B cell (primary cell): Measurements from ENCODE around the gene TNFAIP1. TPM values are rescaled to one million over a fixed set of nuclear protein-coding genes. Genes with fewer than 3 reads are reported as not detected.
A peak's percentile ranks its signal among the peaks of the same experiment; 100 is the strongest.

ENCODE experiments used
- ATAC-seq: fragments of 200-7000 bp; cut with Tn5 transposase; one replicate; pipeline ENCODE4 v1.10.0; 2021; ENCODE audit warnings: low read depth, mild to moderate bottlenecking, moderate number of reproducible peaks, moderate library complexity
- CTCF ChIA-PET: fragments of 350-600 bp; sonication (Branson Sonifier 250); formaldehyde crosslinking; loops from one replicate; lab custom pipeline; 2021; ENCODE audit warnings: antibody characterized with exemption, inconsistent platforms; lab: Charles Lee
- POLR2A ChIA-PET: fragments of 350-600 bp; sonication (Branson Sonifier 250); formaldehyde crosslinking; loops from one replicate; lab custom pipeline; 2021; ENCODE audit warnings: antibody characterized with exemption; lab: Charles Lee
- DNase-seq: peaks from one replicate; pipeline ENCODE4 v3.0.0; 2013
- H2AFZ ChIP-seq: 2 replicates; pipeline ENCODE4 v1.6.1; 2012; ENCODE audit warnings: mild to moderate bottlenecking, low read depth, low read length; ENCODE audit not compliant: insufficient read depth, poor library complexity, severe bottlenecking
- H3K27ac ChIP-seq, 2 donors: 1 replicate in 1 of 2; 2 replicates in 1 of 2; pipeline ENCODE4 v1.5.1; 2012 to 2013; ENCODE audit warnings: low read length in 2 of 2, mild to moderate bottlenecking in 2 of 2, moderate library complexity in 1 of 2
- H3K27me3 ChIP-seq, 4 experiments: fragments of 200-600 bp in 1 of 4; sonication (generic) in 1 of 4; replicated peaks in 1 of 4; 1 replicate in 2 of 4; 2 replicates in 2 of 4; pipeline versions ENCODE4 v1.6.1 to v1.7.0; 2013 to 2016; ENCODE audit warnings: low read length in 3 of 4, mild to moderate bottlenecking in 2 of 4, mixed read lengths in 1 of 4, moderate library complexity in 1 of 4; ENCODE audit not compliant: insufficient read depth in 4 of 4, control insufficient read depth in 3 of 4; ENCODE audit errors: control extremely low read depth in 1 of 4
- H3K36me3 ChIP-seq, 2 experiments: replicated peaks in 1 of 2; 1 replicate in 1 of 2; 2 replicates in 1 of 2; pipeline versions ENCODE4 v1.6.1 to v1.7.1; 2013; ENCODE audit warnings: low read length in 1 of 2; ENCODE audit not compliant: insufficient read depth in 2 of 2, control insufficient read depth in 1 of 2; ENCODE audit errors: control extremely low read depth in 1 of 2, extremely low read depth in 1 of 2
- H3K4me1 ChIP-seq, 2 donors: fragments of 200-600 bp in 1 of 2; sonication (generic) in 1 of 2; 1 replicate in 1 of 2; 2 replicates in 1 of 2; pipeline versions ENCODE4 v1.5.1 to v1.6.1; 2013 to 2017; ENCODE audit warnings: low read length in 2 of 2; ENCODE audit not compliant: control insufficient read depth in 2 of 2, insufficient read depth in 2 of 2
- H3K4me2 ChIP-seq: replicated peaks from 2 replicates; pipeline ENCODE3; 2012; ENCODE audit warnings: mild to moderate bottlenecking, low read depth, low read length; ENCODE audit not compliant: poor library complexity, severe bottlenecking
- H3K4me3 ChIP-seq, 5 experiments: fragments of 200-600 bp in 1 of 5; sonication (generic) in 1 of 5; 1 replicate in 3 of 5; 2 replicates in 2 of 5; pipeline versions ENCODE4 v1.5.1 to v1.7.0; 2011 to 2016; ENCODE audit warnings: low read length in 4 of 5, mild to moderate bottlenecking in 4 of 5, low read depth in 2 of 5, control low read depth in 1 of 5, moderate library complexity in 1 of 5; ENCODE audit not compliant: insufficient read depth in 1 of 5; ENCODE audit errors: control extremely low read depth in 1 of 5, extremely low read depth in 1 of 5
- H3K79me2 ChIP-seq: fragments of 200-600 bp; sonication (generic); one replicate; pipeline ENCODE4 v1.6.0; 2016; ENCODE audit warnings: low read length; ENCODE audit not compliant: control insufficient read depth, insufficient read depth
- H3K9ac ChIP-seq: fragments of 200-600 bp; sonication (generic); 2 replicates; pipeline ENCODE4 v1.6.1; 2017; ENCODE audit warnings: mild to moderate bottlenecking, low read length, moderate library complexity
- H3K9me3 ChIP-seq, 3 donors: one replicate each; pipeline versions ENCODE4 v1.6.1 to v1.7.1; 2013; ENCODE audit warnings: low read length in 2 of 3; ENCODE audit not compliant: control insufficient read depth in 2 of 3, insufficient read depth in 1 of 3; ENCODE audit errors: control extremely low read depth in 1 of 3
- H4K20me1 ChIP-seq: 2 replicates; pipeline ENCODE4 v1.6.0; 2012; ENCODE audit warnings: mild to moderate bottlenecking, low read length; ENCODE audit not compliant: insufficient read depth, control insufficient read depth, poor library complexity, severe bottlenecking
- H3K27ac Mint-ChIP-seq: one replicate; pipeline ENCODE4 v1.8.0; 2021; ENCODE audit warnings: mixed read lengths
- H3K27me3 Mint-ChIP-seq: one replicate; pipeline ENCODE4 v1.8.0; 2021; ENCODE audit warnings: mixed read lengths
- H3K4me1 Mint-ChIP-seq: one replicate; pipeline ENCODE4 v1.8.0; 2021; ENCODE audit warnings: mixed read lengths
- H3K4me3 Mint-ChIP-seq: one replicate; pipeline ENCODE4 v1.8.0; 2021; ENCODE audit warnings: mixed read lengths
- H3K9me3 Mint-ChIP-seq: one replicate; pipeline ENCODE4 v1.8.0; 2022; ENCODE audit warnings: mixed read lengths; ENCODE audit not compliant: insufficient read depth
- EZH2 ChIP-seq: IDR thresholded peaks from 2 replicates; pipeline ENCODE4 v1.6.1; 2012; ENCODE audit warnings: borderline replicate concordance, low read depth, mild to moderate bottlenecking, moderate library complexity, low read length; ENCODE audit not compliant: insufficient read depth, poor library complexity, severe bottlenecking
- WGBS: methylation state at CpG from one replicate; pipeline ENCODE4 v1.1.5; 2013; ENCODE audit warnings: missing lambda C conversion rate; ENCODE audit not compliant: insufficient coverage; 5-methylcytosine and 5-hydroxymethylcytosine counted together
- intact Hi-C: fragments of 100-400 bp; cut with micrococcal nuclease; formaldehyde crosslinking; loops from one replicate; pipeline ENCODE4 v1.10.0; 2022
- polyA plus RNA-seq: library from polyadenylated mRNA; depleted of rRNA; stranded (reverse); fragments of >200 nt; gene quantifications from 2 replicates; pipeline ENCODE4 v1.2.3, GENCODE V29; 2012
- total RNA-seq, 2 donors: library from RNA; stranded (reverse); fragments of 120-200 nt in 1 of 2; gene quantifications; 1 replicate in 1 of 2; 2 replicates in 1 of 2; pipeline versions ENCODE4 v1.2.3 to v1.2.4, GENCODE V29; 2013 to 2022
- TF ChIP-seq, protein P1 (sequence below): fragments of 200-600 bp; IDR thresholded peaks from one replicate; pipeline ENCODE4 v1.8.0; 2022; ENCODE audit warnings: antibody characterized with exemption, mild to moderate bottlenecking

TNFAIP1 gene
- total and polyA plus RNA-seq, 2 donors (not counting 1 experiment from before 2014, with no cell fraction given): 10.7 to 20.4 TPM

- Histone ChIP-seq H4K20me1 (peaks cover 22% of the 10 kb centered on the region), H3K36me3 (peaks cover 0 to 3% of the 10 kb centered on the region in 2 experiments), H3K79me2 (peaks cover 8% of the 10 kb centered on the region), H3K4me2 (peak overlapping the region; percentile 92), H3K4me3 (peak overlapping the region in 2 of 5 experiments; percentile 73 to 74), H3K27ac (peak overlapping the region; percentile 53 to 71), H2AFZ (peak overlapping the region; percentile 88), H3K4me1 (peaks cover 14 to 23% of the 10 kb centered on the region in 2 donors), H3K9me3 (no peaks in the 10 kb centered on the region), H3K27me3 (no peaks in the 10 kb centered on the region), H3K9ac (no peak overlapping the region)
- peaks cover 22% of the 10 kb centered on the region for H3K4me1 Mint-ChIP-seq
- intact Hi-C loops: loop anchor here (1.0 to 5.0 kb wide), 5 partner anchors 13 to 51 kb away; partner anchors contain the start of genes IFT20, POLDIP2, SLC46A1 and TMEM97
- TF ChIP-seq, protein P1, sequence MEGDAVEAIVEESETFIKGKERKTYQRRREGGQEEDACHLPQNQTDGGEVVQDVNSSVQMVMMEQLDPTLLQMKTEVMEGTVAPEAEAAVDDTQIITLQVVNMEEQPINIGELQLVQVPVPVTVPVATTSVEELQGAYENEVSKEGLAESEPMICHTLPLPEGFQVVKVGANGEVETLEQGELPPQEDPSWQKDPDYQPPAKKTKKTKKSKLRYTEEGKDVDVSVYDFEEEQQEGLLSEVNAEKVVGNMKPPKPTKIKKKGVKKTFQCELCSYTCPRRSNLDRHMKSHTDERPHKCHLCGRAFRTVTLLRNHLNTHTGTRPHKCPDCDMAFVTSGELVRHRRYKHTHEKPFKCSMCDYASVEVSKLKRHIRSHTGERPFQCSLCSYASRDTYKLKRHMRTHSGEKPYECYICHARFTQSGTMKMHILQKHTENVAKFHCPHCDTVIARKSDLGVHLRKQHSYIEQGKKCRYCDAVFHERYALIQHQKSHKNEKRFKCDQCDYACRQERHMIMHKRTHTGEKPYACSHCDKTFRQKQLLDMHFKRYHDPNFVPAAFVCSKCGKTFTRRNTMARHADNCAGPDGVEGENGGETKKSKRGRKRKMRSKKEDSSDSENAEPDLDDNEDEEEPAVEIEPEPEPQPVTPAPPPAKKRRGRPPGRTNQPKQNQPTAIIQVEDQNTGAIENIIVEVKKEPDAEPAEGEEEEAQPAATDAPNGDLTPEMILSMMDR: no peak
- no peak for TF ChIP-seq EZH2
- no peak for DNase-seq
- H3K4me3 Mint-ChIP-seq: peak overlapping the region; percentile 99
- ChIA-PET POLR2A (interaction anchor here (1.0 kb wide), 1 partner anchor 13 kb away, joined by 6 read pairs; the partner anchor contains the start of gene POLDIP2), CTCF (interaction anchor here (1.0 to 3.8 kb wide), 2 partner anchors 12 to 46 kb away, joined by 3 to 19 read pairs; partner anchors contain the start of gene POLDIP2)
- no peaks in the 10 kb centered on the region for H3K9me3 Mint-ChIP-seq
- ATAC-seq: no peak
- no peaks in the 10 kb centered on the region for H3K27me3 Mint-ChIP-seq
- peak overlapping the region; percentile 96 for H3K27ac Mint-ChIP-seq
- 86% methylated on average over 1 of the region's 1 CpG for WGBS
These were observed 35.2 kb downstream of the TNFAIP1 start for GRCh38 chr17:28370744-28371103.
